ENCODE results near the gene CLDN9. TPM values are rescaled to one million over a fixed set of nuclear protein-coding genes. Genes with fewer than 3 reads are reported as not detected.

The CLDN9 gene
- total RNA-seq, 1 donor from 2014 or later: not detected

GRCh38 chr16:2987833-2988232, 24.9 kb upstream of the CLDN9 start:
- Histone ChIP-seq H3K4me3 (no peak overlapping the region), H3K36me3 (no peaks in the 10 kb centered on the region), H3K9me3 (no peaks in the 10 kb centered on the region), H3K27ac (no peak overlapping the region), H3K27me3 (no peaks in the 10 kb centered on the region), H3K4me1 (peaks cover 27% of the 10 kb centered on the region)
- no peak for DNase-seq (ENCODE audit: extremely low spot score in 2 of 2)
- no peak for TF ChIP-seq POLR2A (IDR thresholded peaks at IDR 0.05)
- TF ChIP-seq, protein P1, sequence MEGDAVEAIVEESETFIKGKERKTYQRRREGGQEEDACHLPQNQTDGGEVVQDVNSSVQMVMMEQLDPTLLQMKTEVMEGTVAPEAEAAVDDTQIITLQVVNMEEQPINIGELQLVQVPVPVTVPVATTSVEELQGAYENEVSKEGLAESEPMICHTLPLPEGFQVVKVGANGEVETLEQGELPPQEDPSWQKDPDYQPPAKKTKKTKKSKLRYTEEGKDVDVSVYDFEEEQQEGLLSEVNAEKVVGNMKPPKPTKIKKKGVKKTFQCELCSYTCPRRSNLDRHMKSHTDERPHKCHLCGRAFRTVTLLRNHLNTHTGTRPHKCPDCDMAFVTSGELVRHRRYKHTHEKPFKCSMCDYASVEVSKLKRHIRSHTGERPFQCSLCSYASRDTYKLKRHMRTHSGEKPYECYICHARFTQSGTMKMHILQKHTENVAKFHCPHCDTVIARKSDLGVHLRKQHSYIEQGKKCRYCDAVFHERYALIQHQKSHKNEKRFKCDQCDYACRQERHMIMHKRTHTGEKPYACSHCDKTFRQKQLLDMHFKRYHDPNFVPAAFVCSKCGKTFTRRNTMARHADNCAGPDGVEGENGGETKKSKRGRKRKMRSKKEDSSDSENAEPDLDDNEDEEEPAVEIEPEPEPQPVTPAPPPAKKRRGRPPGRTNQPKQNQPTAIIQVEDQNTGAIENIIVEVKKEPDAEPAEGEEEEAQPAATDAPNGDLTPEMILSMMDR (IDR thresholded peaks at IDR 0.05): no peak
- intact Hi-C loops (cut with DNase I): no loop called here

- H3K36me3 ChIP-seq: no peaks in the 10 kb centered on the region
- H3K27me3 ChIP-seq: no peaks in the 10 kb centered on the region
- TF ChIP-seq POLR2AphosphoS5 (IDR thresholded peaks at IDR 0.05; ENCODE audit: insufficient read depth in 1 of 2, low read depth in 1 of 2) (no peak), POLR2A (IDR thresholded peaks at IDR 0.05) (no peak)
- TF ChIP-seq, protein P1 (IDR thresholded peaks at IDR 0.05): no peak
- H3K27ac ChIP-seq: no peak overlapping the region
- no peak overlapping the region for H3K4me3 ChIP-seq
- H3K9me3 ChIP-seq: no peaks in the 10 kb centered on the region
- intact Hi-C loops (cut with DNase I): no loop called here
- H3K4me1 ChIP-seq: peaks cover 21% of the 10 kb centered on the region
- no peak for DNase-seq (ENCODE audit: extremely low spot score in 2 of 2)
These were observed 24.1 kb upstream of the CLDN9 start for GRCh38 chr16:2988590-2989099.

GRCh38 chr16:2990891-2991290, 21.8 kb upstream of the CLDN9 start:
- H3K4me3 ChIP-seq: no peak overlapping the region
- TF ChIP-seq, protein P1 (IDR thresholded peaks at IDR 0.05): no peak
- TF ChIP-seq POLR2A (IDR thresholded peaks at IDR 0.05) (no peak), POLR2AphosphoS5 (IDR thresholded peaks at IDR 0.05; ENCODE audit: insufficient read depth in 1 of 2, low read depth in 1 of 2) (no peak)
- intact Hi-C loops (cut with DNase I): no loop called here
- DNase-seq (ENCODE audit: extremely low spot score in 2 of 2): no peak
- H3K4me1 ChIP-seq: peaks cover 9% of the 10 kb centered on the region
- H3K27me3 ChIP-seq: no peaks in the 10 kb centered on the region
- H3K27ac ChIP-seq: no peak overlapping the region
- H3K36me3 ChIP-seq: no peaks in the 10 kb centered on the region
- H3K9me3 ChIP-seq: no peaks in the 10 kb centered on the region

DNA sequence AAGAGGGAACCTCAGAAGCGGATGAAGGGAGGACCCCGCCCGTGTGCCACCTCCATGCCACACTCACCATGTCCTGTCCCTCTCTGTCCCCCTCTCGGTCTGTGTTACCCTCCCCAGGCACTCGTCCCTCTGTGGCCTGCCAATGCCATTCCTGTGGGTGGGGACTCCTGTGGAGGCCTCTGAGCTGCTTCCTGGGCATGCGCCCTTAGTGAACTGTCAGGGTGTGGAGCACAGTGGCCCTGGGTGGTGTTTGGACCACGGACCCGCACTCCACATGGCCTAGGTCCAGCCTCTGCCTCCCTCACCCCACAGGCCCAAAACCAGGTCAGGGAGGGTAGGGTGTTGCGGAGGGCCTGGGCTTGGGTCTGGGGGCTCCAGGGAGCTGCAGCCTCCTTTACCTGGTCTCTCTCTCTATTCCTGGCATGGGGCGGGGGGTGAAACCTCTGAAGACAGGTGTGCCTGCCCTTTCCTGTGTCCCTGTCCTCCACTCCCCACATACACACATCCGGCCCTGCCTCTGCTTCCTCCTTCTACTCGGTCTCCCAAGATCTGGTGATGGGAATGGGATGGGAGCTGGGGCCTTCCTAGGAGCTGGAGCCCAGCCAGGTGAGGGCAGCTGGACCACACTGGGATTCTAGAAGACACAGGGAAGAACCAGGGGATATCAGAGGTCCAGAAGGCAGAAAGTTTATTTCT, 21.0 kb upstream of the CLDN9 start:
- intact Hi-C loops (cut with DNase I): no loop called here
- no peak overlapping the region for H3K4me3 ChIP-seq
- H3K36me3 ChIP-seq: no peaks in the 10 kb centered on the region
- TF ChIP-seq, protein P1 (IDR thresholded peaks at IDR 0.05): no peak
- TF ChIP-seq POLR2A (IDR thresholded peaks at IDR 0.05) (no peak), POLR2AphosphoS5 (IDR thresholded peaks at IDR 0.05; ENCODE audit: insufficient read depth in 1 of 2, low read depth in 1 of 2) (no peak)
- H3K4me1 ChIP-seq: peaks cover 8% of the 10 kb centered on the region
- no peaks in the 10 kb centered on the region for H3K27me3 ChIP-seq
- H3K27ac ChIP-seq: no peak overlapping the region
- H3K9me3 ChIP-seq: no peaks in the 10 kb centered on the region
- no peak for DNase-seq (ENCODE audit: extremely low spot score in 2 of 2)

DNA sequence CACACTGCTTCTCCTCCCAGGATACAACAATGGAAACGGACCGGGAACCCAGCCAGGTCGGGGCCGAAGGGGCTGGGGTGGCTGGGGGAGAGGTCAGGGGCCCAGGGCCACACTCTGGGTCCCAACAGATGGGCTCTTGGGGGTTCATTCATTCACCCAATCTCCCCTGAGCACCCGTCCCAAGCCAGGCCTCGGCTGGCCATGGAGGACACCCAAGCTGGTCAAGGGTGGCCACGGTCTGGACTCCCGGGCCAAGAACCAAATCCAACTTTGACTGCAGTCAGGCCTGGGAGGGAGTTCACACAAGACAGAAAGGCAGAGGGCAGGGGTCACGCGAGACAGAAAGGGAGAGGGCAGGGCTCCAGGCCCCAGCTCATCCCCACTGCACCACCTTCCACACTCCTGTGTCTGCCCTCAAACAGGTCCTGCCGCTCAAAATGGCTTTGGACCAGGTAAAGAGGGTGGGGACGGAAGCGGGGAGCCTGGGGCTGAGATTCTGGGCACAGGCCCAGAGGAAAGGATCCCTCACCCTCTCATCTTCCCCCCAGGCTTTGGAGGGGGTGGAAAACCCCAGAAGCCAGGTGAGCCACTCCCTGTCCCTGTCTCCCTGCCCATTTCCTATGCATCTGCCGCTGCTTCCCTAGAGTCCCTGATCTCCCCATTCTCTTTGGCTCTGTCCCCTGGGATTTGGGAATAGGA, 20.2 kb upstream of the CLDN9 start:
- DNase-seq (ENCODE audit: extremely low spot score in 2 of 2): no peak
- intact Hi-C loops (cut with DNase I): no loop called here
- Histone ChIP-seq H3K27me3 (no peaks in the 10 kb centered on the region), H3K9me3 (no peaks in the 10 kb centered on the region), H3K4me1 (peaks cover 8% of the 10 kb centered on the region), H3K27ac (no peak overlapping the region), H3K36me3 (no peaks in the 10 kb centered on the region), H3K4me3 (no peak overlapping the region)
- TF ChIP-seq, protein P1 (IDR thresholded peaks at IDR 0.05): no peak
- no peak for TF ChIP-seq POLR2A (IDR thresholded peaks at IDR 0.05)
- TF ChIP-seq POLR2AphosphoS5 (IDR thresholded peaks at IDR 0.05; ENCODE audit: insufficient read depth in 1 of 2, low read depth in 1 of 2): no peak
